NCI-H2107 (cell line): ENCODE results near the gene STX3.

Source experiments
- DNase-seq: peaks from one replicate; lab custom pipeline; 2025; lab: John Stamatoyannopoulos, UW

The STX3 gene

DNA sequence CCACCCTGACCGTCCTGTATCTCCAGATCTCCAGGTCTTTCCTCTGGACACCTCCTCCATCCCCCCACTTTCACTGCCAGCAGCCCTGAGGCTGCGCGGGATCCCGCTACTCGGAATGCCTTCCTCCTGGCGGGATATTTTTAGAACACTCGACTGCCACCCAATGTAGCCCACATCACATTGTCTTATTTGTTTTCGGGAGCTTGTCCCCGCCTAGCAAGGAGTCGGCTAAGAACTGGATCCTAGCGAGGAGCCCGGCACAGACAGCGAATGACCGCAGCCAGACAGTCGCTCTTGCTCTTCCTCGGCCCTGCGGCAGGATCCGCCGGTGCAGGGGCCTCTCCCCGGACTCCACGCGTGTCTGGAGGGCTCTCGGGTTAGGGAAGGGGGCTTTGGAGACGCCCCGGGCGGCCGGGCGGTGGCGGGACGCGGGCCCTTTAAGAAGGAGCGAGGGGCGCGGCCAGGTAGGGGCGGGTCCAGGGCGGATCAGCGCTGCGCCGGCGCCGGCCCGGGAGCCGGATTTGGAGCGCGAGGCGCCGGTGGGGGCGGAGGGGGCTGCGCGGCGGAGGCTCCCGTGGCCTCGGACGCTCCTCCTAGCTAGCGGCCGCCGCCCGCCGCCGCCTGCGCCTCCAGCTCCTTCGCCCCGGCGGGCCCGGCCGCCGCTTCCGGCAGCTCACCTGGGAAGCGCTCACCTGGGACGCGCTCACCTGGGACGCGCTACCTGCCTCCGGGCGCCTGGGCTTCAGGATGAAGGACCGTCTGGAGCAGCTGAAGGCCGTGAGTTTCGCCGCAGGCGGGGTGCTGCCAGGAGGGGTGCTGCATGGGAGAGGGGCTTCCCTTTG is at the start of gene STX3:
TSS of gene STX3 (plus strand) at position 518 of the 842 bp plus-strand sequence. CDS start at position 748, 230 bp downstream.
- DNase-seq, result no peak

DNA sequence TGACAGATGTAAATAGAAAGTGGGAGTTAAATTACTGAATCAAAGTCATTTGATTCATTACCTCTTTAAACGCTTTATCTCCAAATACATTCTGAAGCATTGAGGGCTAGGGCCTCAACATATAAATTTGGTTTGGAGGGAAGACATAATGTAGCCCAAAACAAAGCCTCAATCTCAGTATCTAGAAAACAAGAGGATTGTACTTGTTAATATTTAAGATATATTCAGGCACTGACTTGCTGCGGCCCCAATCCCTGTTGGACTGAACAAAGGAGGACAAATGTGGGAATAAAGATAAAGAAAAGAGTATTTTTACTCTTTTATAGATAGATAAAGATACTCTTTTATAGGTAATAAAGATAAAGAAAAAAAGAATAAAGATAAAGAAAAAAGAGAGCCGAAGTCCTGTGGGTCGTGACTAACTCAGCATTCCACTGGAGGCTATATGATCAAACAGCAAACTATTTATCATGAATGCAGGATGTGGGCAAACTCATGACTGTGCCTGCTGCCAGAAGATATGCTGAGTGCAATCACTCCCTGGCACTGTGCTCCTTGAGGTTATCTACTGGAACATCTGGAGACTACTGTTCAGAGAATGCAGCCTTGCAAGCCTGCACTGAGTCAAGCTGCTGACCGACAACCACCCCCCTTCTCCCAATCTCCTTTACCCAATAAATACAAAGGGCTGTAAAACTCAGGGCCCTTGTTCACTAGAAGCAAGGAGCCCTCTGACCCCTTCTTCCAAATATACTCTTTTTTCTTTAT is 48.5 kb upstream of the STX3 start:
- DNase-seq, result no peak

DNA sequence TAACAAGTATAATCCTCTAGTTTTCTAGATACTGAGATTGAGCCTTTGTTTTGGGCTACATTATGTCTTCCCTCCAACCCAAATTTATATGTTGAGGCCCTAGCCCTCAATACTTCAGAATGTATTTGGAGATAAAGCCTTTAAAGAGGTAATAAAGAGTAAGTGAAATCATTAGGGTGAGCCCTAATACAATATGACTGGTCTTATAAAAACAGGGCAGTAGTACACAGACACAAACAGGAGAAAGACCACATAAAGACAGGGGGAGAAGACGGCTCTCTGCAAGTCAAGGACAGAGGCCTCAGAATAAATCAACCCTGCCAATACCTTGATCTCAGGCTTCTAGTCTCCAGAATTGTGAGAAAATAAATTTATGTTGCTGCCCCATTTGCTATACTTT is 47.8 kb upstream of the STX3 start:
- no peak for DNase-seq

DNA sequence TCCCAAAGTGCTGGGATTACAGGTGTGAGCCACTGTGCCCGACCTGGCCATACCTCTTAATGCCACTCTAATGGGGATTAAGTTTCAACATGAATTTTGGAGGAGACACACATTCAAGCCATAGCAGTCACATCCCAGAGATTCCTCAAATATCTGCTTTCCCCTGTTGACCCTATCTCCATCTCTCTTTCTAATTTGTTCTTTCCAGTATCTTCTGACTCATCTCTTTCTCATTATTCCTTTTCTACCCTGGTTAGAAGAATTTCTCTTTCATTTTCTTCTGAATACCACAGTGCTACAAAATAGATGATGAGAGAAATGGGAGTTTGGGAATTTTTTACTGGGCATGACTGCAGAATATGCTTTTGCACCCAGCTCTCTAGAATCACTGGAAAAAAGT is 46.6 kb upstream of the STX3 start:
- DNase-seq, result no peak

DNA sequence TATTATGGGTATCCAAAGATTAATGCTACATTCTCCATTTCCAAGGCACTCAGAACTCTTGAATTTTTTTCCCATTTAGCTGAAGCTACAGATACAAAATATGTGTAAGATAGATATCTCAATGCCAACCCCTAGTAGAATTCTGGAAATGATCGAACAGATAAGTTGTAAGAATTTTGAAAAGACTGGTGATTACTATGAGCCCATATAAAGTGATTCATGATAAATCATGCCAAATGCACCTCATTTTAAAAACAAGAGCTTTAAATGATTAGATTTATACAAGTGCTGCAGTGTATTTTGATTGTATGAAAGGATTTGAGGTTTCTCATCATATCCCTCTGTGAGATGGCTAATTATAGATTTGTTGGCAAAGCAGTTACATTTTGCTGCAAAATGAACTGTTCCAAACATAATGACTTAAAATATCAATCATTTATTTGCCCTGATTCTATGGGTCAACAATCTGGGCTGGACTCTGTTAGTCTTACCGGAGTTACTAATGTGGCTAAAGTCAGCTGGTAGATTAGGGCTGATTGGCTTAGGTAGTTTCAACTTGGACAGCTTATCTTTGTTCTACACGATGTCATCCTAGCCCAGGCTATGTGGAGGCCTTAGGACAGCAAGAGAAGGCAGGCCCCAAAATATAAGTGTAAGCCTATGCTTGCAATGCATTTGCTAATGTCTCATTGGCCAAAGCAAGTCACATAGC is 44.9 kb upstream of the STX3 start:
- DNase-seq, result no peak

DNA sequence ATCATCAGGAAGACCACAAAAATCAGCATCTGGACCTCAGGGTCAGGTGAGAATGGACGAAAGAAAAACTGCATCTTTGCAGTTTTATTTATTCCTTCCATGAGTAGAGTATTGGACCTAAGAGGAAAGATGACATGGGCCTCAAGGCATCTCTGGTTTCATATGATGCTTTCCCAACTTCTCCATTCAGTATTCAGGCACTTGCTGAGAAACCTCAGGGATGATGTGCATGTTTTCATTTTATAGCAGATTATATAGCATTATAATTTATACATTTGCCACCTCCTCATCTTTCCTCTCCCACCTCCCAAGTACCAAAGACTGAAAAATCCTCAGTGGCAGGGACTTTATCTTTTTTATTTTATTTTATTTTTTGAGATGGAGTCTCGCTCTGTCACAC is 41.4 kb upstream of the STX3 start, which contains the start of gene OR10V1:
TSS of gene OR10V1 (minus strand) at position 101 of the 400 bp plus-strand sequence. CDS start at position 101, 0 bp downstream.
- DNase-seq, result no peak

DNA sequence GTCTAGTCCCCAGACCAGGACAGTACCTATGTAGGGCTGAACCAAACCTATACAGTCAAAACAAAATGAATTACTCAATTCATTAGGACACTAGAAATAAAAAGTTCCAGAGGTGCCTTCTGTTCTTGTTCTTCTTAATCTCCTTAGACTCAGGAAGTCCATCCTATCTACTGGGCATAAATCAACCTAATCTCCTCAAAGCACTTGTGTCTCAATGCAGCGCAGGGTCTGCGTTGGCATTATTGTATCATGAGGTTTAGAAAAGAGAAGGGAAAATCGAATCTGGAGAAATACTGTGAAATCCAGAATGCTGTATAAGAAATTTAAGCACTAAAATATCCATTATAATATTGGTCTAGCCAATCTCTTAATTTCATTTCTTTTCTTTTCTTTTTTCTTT is 39.1 kb upstream of the STX3 start:
- DNase-seq, result no peak

DNA sequence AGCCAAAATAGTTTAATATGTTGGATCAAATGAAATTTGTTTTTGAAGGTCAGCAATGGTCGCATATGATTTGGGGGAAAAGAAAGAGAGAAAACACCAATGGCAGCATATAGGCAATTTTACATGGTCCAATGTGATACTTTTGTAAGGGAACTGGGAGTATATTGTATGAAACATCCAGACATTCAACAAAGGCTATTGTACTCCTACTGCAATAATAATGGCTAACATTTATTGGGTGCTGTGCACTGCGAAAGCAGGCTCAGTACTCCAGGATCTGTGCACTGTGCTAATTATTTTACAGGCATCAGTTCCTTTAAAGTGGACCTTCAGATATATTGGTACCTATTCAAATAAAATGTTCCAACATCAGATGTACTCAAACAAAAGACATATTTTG is 35.6 kb upstream of the STX3 start:
- DNase-seq, result no peak

DNA sequence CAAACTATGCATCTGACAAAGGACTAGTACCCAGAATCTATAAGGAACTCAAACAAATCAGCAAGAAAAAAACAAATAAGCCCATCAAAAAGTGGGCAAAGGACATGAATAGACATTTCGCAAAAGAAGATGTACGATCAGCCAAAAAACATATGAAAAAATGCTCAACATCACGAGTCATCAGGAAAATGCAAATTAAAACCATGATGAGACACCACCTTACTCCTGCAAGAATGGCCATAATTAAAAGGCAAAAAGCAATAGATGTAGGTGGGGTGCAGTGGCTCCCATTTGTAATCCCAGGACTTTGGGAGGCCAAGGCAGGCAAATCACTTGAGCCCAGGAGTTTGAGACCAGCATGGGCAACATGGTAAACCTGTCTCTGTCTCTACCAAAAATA is 31.1 kb upstream of the STX3 start:
- no peak for DNase-seq

DNA sequence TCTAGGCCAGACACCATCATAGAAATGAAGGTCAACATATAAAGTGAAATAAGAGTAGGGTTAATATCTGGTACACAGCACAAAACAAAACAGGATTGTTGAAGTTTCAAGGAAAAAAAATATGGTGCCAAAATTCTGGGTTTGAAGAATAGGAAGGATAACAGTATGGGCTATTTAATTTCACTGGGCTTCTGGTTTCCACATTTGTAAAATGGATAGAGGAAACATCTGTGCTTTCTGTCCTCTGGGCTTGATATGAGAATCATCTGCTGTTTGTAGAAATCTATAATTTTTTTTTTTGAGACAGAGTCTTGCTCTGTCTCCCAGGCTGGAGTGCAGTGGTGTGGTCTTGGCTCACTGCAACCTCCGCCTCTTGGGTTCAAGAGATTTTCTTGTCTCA is 27.8 kb upstream of the STX3 start:
- DNase-seq, result no peak

DNA sequence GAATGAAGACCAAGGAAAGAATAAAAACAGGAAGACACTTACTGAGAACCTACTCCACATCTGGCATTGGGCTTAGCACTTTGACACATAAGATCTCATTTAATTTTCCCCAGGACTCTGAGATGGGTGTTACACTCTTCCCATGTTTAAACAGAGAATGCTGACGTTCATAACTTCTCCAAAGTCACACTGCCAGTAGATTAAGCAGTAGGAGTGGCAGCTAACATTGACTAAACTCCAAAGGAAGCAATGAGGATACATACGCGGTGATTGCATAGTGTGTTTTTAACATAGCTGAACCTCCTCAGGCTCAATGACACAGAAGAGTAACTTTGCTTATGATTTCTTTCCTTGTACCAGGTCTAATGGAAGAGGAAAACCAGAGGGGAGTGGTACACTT is 27.0 kb upstream of the STX3 start:
- no peak for DNase-seq

DNA sequence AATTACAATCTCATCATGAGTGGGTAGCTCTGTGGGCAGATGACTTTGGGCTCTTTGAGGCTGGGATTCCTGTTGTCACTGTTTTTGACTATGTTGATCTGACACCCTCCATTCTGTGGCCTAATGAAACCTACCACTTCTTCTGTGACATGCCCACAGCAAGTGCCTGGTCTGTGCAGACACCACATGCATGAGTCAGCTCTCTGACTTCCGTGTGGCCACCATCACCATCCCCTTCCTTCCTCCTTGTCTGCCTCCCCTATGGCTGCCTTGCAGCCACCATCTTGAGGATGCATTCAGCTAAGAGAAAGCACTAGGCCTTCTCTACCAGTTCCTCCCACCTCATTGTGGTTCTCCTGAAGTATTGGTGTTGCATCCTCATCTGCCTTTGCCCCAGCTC is 26.3 kb upstream of the STX3 start:
- no peak for DNase-seq

DNA sequence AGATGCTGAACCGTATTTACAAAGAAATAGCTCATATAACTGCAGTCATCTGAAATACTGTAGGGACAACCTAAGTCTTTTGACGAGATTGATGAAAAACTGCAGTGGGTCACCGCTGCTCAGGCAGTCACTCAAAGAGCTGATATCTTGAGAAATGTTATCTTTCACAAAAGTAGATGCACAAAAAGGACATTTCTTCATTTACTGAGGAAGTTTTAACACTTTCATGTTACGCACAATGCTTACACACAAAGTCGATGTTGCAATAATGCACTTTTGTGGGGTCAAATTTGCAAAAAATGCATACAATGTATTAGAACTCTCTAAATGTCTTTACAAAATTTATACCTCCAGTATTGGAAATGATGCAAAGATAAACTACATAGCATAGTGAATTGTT is 25.3 kb upstream of the STX3 start:
- no peak for DNase-seq

DNA sequence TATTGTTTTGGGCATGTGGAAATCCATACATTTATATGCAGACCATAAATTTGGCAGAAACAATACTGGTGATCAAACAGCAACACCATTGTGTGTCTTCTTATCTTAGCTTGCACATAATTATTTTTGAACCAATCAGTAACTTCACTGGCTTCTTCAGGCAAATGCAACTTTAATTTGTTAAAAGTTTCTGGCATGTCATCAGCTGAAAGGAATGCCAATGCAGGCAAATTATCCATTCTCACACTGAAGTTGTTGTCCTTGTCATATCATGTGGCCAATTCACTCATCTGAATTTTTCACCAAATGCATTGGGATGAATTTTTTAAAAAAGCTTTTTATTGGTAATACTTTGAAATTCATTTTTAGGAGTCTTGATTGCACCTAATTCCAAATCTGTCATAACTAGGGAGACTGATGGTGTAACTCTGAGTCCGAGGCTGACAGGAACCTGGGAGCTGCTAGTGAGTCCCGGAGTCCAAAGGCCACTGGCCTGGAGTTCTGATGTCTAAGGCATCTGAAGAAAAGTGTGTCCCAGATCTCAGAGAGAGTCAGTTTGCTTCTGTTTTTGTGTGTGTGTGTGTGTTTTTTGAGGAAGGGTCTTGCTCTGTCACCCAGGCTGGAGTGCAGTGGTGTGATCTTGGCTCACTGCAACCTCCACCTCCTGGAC is 24.1 kb upstream of the STX3 start:
- DNase-seq, result no peak

DNA sequence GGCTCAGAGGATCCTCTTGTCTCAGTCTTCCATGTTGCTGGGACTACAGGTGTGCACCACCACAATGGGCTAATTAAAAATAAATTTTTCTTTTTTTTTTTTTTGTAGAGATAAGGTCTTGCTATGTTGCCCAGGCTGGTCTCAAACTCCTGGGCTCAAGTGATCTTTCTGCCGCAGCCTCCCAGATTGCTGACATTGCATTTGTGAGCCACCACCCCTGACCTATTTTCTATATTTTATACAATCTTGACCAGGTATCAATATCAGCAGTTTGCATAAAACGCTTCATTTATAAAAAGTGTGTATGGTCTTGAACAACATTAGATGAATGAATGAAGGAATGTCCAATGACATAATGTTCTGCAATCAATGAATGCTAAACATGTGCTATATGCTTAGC is 9.1 kb upstream of the STX3 start:
- DNase-seq, result no peak

DNA sequence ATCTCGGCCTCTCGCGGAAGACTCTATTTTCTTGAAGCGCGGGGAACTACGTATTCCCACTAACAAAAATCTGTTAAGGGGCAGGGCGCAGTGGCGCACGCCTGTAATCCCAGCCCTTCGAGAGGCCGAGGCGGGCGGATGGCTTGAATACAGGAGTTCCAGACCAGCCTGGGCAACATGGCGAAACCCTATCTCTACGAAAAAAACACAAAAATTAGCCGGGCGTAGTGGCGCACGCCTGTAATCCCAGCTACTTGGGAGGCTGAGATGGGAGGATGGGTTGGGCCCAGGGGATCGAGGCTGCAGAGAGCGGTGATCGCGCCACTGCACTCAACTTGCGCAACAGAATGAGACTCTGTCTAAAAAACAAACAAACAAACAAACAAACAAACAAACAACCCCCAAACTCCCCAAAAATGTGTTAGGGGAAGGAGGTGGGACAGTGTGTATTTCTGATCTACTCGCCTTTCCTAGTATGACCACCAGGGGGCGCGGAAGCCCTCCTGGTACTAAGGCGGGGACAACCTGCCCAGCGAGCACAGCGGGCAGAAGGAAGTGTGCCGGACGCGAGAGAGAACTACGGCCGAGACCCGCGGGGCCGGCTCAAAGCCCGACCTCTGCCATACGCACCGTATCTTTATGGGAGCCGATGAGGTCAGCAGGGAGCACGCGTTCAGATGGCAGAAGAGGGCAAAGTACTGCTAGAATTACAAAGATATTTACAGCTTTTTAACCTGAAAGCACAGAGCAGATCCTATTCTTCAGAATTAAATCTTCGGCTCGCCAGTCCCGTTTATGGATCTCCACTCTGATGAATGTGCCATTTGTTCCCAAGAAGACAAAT is 1.3 kb upstream of the STX3 start:
- DNase-seq, result peak; percentile 17

DNA sequence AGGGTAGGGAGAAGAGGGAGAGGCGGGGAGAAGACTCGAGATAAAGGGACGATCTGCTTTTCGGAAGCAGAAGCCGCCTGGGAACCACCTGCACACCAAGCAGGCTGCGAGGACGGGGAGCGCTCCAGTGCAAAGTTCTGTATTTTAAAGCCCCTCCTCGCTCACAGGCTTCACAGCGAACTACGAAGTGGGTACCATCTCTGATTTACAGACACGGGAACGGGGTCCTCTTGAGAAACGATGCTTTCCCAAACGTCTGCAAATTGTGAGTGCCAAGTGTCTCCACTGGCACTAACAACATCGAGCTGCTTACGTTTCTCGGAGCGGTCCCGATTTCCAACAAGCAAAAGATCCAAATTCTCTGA is 700 bp upstream of the STX3 start:
- DNase-seq, result no peak

DNA sequence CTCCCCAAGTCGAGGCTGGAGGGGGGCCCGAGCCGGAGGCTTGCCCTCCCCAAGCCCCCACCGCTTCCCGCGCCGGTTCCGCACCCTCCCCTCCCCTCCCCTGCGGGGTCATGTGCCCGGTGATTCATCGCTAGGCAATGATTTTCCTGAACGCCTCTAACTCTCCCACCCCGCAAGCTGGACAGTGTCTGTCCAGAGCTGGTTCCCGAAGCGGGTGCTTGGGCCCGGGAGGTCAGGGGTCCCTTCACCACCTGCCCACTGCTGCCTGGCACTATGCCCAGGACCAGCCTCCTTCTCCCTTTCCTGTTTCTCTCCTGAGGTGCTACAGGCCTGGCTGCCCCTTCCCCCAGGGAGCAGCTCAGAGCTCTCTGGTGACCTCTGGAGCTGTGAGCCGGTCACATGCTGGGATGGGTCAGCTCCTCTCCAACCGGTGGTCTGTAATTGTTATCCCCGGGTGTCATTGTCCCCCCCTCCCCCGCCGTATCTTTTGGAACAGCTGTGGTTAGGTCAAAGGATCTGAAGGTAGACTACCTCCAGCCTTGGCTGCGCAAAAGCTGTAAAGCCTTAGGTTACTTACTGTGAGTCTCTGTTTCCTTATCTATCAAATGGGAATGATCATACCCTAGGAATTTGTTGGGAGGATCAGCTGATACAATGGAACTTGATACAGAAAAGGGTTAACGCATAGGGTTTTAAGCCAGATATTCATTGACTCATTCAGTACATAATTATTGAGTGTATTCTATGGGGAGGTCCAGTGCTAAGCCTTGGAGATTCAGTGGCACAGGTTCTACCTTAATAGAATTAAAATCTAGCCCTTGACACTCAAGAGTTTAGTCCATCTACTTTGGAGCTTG is 753 bp downstream of the STX3 start:
- DNase-seq, result no peak

DNA sequence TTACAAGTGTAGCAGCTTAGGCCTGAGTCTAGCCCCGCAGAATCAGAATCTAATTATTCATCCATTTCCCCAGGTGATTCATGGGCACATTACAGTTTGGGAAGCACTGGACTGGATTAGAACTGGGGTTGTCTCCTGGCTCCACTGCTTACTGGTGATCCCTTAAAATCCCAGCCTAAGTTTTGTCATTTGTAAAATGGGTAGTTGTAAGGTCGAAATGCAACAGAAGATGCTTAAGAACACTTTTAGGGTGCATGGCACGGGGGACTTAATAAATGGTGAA is 1.3 kb downstream of the STX3 start:
- DNase-seq, result no peak

DNA sequence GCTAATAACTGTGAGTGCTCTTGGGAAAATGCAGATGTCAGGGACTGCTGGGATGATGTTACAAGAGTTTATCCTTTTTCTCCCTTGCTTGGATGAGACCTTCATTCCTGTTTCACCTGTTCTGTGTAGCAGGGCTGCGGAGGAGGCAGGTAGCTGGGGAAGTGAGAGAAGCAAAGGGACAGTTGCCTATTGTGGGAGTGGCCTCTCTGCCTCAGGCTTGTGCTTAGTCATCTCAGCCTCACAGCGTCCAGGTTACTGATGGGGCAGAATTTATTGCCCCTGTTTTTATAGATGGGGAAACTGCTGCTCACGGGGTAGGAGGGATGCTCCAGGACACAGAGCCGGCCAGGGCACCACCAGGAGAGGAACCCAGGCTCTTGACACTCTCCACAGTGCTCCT is 1.7 kb downstream of the STX3 start:
- no peak for DNase-seq
